GM19324 (cell line): Measurements from ENCODE around the gene SPON1.
"Not testable (repeated sequence)": the region's sequence is repeated elsewhere in the genome, so short reads cannot be mapped to it uniquely, and the experiment has no call there.

Experiments
- ATAC-seq: cut with Tn5 transposase; IDR thresholded peaks from one replicate; pipeline ENCODE4 v1.9.1; 2021; ENCODE audit warnings: mild to moderate bottlenecking, moderate library complexity; ENCODE audit not compliant: unreplicated experiment, low FRiP score

Gene SPON1

GRCh38 chr11:13962562-13963168, at the start of gene SPON1:
SPON1 (plus strand) TSS chr11:13962723; CDS start chr11:13962905, 182 bp downstream.
- ATAC-seq = no peak

GRCh38 chr11:13917264-13917663, 45.3 kb upstream of the SPON1 start:
- ATAC-seq = no peak

- no peak for ATAC-seq
These were observed 44.6 kb upstream of the SPON1 start for GRCh38 chr11:13917904-13918303.

GRCh38 chr11:13920756-13921155, 41.8 kb upstream of the SPON1 start:
- ATAC-seq = no peak

GRCh38 chr11:13921545-13921944, 41.0 kb upstream of the SPON1 start:
- no peak for ATAC-seq

- ATAC-seq = no peak
These were observed 39.3 kb upstream of the SPON1 start for GRCh38 chr11:13923182-13923581.

- no peak for ATAC-seq
These were observed 38.5 kb upstream of the SPON1 start for GRCh38 chr11:13923716-13924650.

- ATAC-seq = no peak
These were observed 37.7 kb upstream of the SPON1 start for GRCh38 chr11:13924801-13925327.

- not testable (repeated sequence) for ATAC-seq
These were observed 36.2 kb upstream of the SPON1 start for GRCh38 chr11:13926366-13926765.

GRCh38 chr11:13926981-13927380, 35.5 kb upstream of the SPON1 start:
- no peak for ATAC-seq

GRCh38 chr11:13927481-13927880, 35.0 kb upstream of the SPON1 start:
- no peak for ATAC-seq

GRCh38 chr11:13928566-13929251, 33.8 kb upstream of the SPON1 start:
- ATAC-seq = no peak

- no peak for ATAC-seq
These were observed 33.1 kb upstream of the SPON1 start for GRCh38 chr11:13929395-13929891.

- ATAC-seq = no peak
These were observed 31.2 kb upstream of the SPON1 start for GRCh38 chr11:13931356-13931755.

GRCh38 chr11:13937154-13937553, 25.4 kb upstream of the SPON1 start:
- not testable (repeated sequence) for ATAC-seq

- not testable (repeated sequence) for ATAC-seq
These were observed 23.7 kb upstream of the SPON1 start for GRCh38 chr11:13938829-13939228.

GRCh38 chr11:13939961-13940906, 22.3 kb upstream of the SPON1 start:
- ATAC-seq = no peak

GRCh38 chr11:13940907-13941256, 21.6 kb upstream of the SPON1 start:
- no peak for ATAC-seq

- no peak for ATAC-seq
These were observed 20.7 kb upstream of the SPON1 start for GRCh38 chr11:13941775-13942174.

- ATAC-seq = no peak
These were observed 20.1 kb upstream of the SPON1 start for GRCh38 chr11:13942378-13942777.
